Ascending aorta (tissue), 2 donors: ENCODE data around the gene CLEC3A. TPM values are rescaled to one million over a fixed set of nuclear protein-coding genes. Genes with fewer than 3 reads are reported as not detected.
"Not testable (repeated sequence)": the region's sequence is repeated elsewhere in the genome, so short reads cannot be mapped to it uniquely, and the experiment has no call there.

Source experiments
- DNase-seq, 2 donors: peaks; one replicate each; pipeline ENCODE4 v3.0.0-alpha.2; 2019; ENCODE audit warnings: low spot score in 2 of 2
- H3K27ac ChIP-seq, 2 donors: fragments of 200-600 bp; sonication (generic); one replicate each; pipeline ENCODE4 v1.5.1; 2016 to 2017; ENCODE audit warnings: mild to moderate bottlenecking in 1 of 2
- H3K27me3 ChIP-seq: fragments of 200-600 bp; sonication (generic); one replicate; pipeline ENCODE4 v1.5.1; 2017
- H3K36me3 ChIP-seq, 2 donors: fragments of 200-600 bp; sonication (generic); one replicate each; pipeline ENCODE4 v1.5.1; 2016
- H3K4me1 ChIP-seq, 2 donors: fragments of 200-600 bp; sonication (generic); one replicate each; pipeline ENCODE4 v1.5.1; 2016 to 2017; ENCODE audit warnings: mild to moderate bottlenecking in 1 of 2
- H3K4me3 ChIP-seq, 2 donors: fragments of 200-600 bp; sonication (generic); one replicate each; pipeline ENCODE4 v1.5.1; 2016 to 2017; ENCODE audit warnings: mild to moderate bottlenecking in 1 of 2
- H3K9me3 ChIP-seq, 2 donors: fragments of 200-600 bp; sonication (generic); one replicate each; pipeline ENCODE4 v1.5.1; 2016
- CTCF ChIP-seq, 3 experiments: fragments of 200-600 bp in 2 of 3; fragments of 450-650 bp in 1 of 3; sonication (generic) in 2 of 3; IDR thresholded peaks; one replicate each; pipeline ENCODE4 v1.5.1; 2016 to 2019; ENCODE audit warnings: antibody characterized with exemption in 3 of 3, mild to moderate bottlenecking in 1 of 3, moderate library complexity in 1 of 3
- intact Hi-C: fragments of 100-400 bp; cut with DNase I; formaldehyde crosslinking; loops from one replicate; pipeline ENCODE4 v1.15.1; 2023
- total RNA-seq: library from RNA; depleted of rRNA; stranded (reverse); fragments of >200 nt; gene quantifications from one replicate; pipeline ENCODE4 v1.1.0, GENCODE V29; 2016

Gene CLEC3A
- total RNA-seq, 1 donor from 2014 or later = not detected

- DNase-seq = no peak
- no peak for TF ChIP-seq CTCF (IDR thresholded peaks at IDR 0.05)
- H3K9me3 ChIP-seq = no peaks in the 10 kb centered on the region
- peaks cover under 1% of the 10 kb centered on the region in 2 donors for H3K4me1 ChIP-seq
- H3K27ac ChIP-seq = no peak overlapping the region
- intact Hi-C loops = no loop called here
- H3K36me3 ChIP-seq = no peaks in the 10 kb centered on the region
- H3K27me3 ChIP-seq = no peaks in the 10 kb centered on the region
- no peak overlapping the region for H3K4me3 ChIP-seq
These were observed 28.5 kb downstream of the CLEC3A start for GRCh38 chr16:78050734-78051400.

GRCh38 chr16:78057803-78058564, 35.6 kb downstream of the CLEC3A start:
- Histone ChIP-seq H3K9me3 (no peaks in the 10 kb centered on the region), H3K27me3 (no peaks in the 10 kb centered on the region), H3K36me3 (no peaks in the 10 kb centered on the region), H3K4me3 (no peak overlapping the region), H3K4me1 (no peaks in the 10 kb centered on the region), H3K27ac (no peak overlapping the region)
- intact Hi-C loops = no loop called here
- TF ChIP-seq CTCF (IDR thresholded peaks at IDR 0.05) = no peak
- DNase-seq = no peak

DNA sequence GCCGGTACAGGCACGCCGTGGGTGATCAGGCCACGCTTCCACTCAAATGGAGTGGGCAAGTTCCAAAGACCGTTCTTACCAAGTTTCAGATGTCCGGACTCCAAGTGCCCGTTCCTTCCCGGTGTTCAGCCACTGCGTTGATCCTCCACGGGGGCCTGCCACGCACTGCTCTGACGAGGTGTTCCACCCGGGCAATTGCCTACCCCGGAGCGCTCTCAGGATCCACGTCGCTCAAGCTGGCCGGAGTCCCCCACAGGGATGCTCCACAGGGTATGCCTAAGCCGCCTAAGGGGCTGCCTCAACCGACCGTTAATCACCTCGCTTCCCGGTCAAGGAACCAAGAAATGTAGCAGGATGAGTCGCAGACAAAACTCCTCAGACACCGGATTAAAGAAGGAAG, 37.5 kb downstream of the CLEC3A start:
- H3K9me3 ChIP-seq, H3K27me3 ChIP-seq, H3K4me3 ChIP-seq, H3K36me3 ChIP-seq, DNase-seq, H3K4me1 ChIP-seq, intact Hi-C loops, H3K27ac ChIP-seq: not testable (repeated sequence)

DNA sequence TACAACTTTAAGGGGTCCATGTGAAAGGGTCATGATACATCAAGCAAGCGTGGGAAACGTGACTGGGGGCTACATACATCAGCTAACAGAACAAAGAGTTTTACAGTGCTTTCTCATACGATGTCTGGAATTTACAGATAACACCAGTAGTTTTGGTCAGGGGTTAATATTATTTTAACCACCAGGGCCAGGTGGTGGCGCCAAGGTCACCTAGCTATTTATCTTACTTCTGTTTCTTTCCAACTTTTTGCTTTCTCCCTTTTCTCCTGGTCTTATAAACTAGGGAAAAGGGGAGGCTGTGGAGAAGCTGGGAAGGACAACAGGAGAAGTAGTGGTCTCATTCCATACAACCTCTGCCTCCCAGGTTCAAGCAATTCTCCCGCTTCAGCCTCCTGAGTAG, 37.9 kb downstream of the CLEC3A start:
- H3K36me3 ChIP-seq = no peaks in the 10 kb centered on the region
- TF ChIP-seq CTCF (IDR thresholded peaks at IDR 0.05) = no peak
- H3K9me3 ChIP-seq = no peaks in the 10 kb centered on the region
- H3K4me1 ChIP-seq = peaks cover 0 to 5% of the 10 kb centered on the region in 2 donors
- H3K27me3 ChIP-seq = no peaks in the 10 kb centered on the region
- no peak overlapping the region for H3K4me3 ChIP-seq
- H3K27ac ChIP-seq = no peak overlapping the region
- no peak for DNase-seq
- intact Hi-C loops = no loop called here

DNA sequence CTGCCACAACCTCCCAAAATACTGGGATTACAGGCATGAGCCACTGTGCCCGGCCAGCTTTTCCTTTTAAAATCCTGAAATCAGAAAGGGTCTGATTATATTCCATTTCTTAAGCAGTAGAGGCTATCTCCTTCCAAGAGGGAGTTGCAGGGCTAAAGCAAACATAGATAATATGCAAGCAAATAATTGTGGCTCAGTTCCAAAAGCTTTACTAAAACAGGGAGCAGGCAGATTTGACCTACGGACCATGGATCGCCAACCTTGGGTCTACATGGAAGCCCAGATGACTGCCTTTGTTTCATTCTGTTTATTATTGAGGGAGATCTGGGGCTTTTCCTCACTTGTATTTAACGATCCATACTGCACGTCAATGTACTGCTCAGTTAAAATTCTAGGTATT, 38.5 kb downstream of the CLEC3A start:
- no peaks in the 10 kb centered on the region for H3K27me3 ChIP-seq
- H3K4me3 ChIP-seq = no peak overlapping the region
- no peak for DNase-seq
- no peak for TF ChIP-seq CTCF (IDR thresholded peaks at IDR 0.05)
- H3K9me3 ChIP-seq = no peaks in the 10 kb centered on the region
- intact Hi-C loops = no loop called here
- no peaks in the 10 kb centered on the region for H3K36me3 ChIP-seq
- no peak overlapping the region for H3K27ac ChIP-seq
- H3K4me1 ChIP-seq = peaks cover 0 to 6% of the 10 kb centered on the region in 2 donors

- no peak for TF ChIP-seq CTCF (IDR thresholded peaks at IDR 0.05)
- Histone ChIP-seq H3K4me1 (peaks cover 0 to 13% of the 10 kb centered on the region in 2 donors), H3K27me3 (no peaks in the 10 kb centered on the region), H3K4me3 (no peak overlapping the region), H3K36me3 (no peaks in the 10 kb centered on the region), H3K9me3 (no peaks in the 10 kb centered on the region), H3K27ac (peak overlapping the region; percentile 0 to 61)
- no peak for DNase-seq
- intact Hi-C loops = no loop called here
These were observed 43.0 kb downstream of the CLEC3A start for GRCh38 chr16:78065319-78065718.
